Smooth muscle cell (in vitro differentiated cells): ENCODE data around the gene FMNL2. TPM values are rescaled to one million over a fixed set of nuclear protein-coding genes. Genes with fewer than 3 reads are reported as not detected.
A peak's percentile ranks its signal among the peaks of the same experiment; 100 is the strongest.

Experiments used
- DNase-seq: peaks from one replicate; lab custom pipeline; 2025; ENCODE audit not compliant: unreplicated experiment; lab: John Stamatoyannopoulos, UW
- H2AFZ ChIP-seq: fragments of 200-600 bp; sonication (generic); 2 replicates; pipeline ENCODE4 v1.6.0; 2016; ENCODE audit warnings: antibody characterized with exemption, low read depth, mild to moderate bottlenecking
- H3F3A ChIP-seq: fragments of 200-600 bp; sonication (generic); 2 replicates; pipeline ENCODE4 v1.6.0; 2017; ENCODE audit warnings: antibody characterized with exemption, low read depth
- H3K27ac ChIP-seq: fragments of 200-600 bp; sonication (generic); 2 replicates; pipeline ENCODE4 v1.5.1; 2016; ENCODE audit warnings: low read depth, mild to moderate bottlenecking
- H3K27me3 ChIP-seq: fragments of 200-600 bp; sonication (generic); 2 replicates; pipeline ENCODE4 v1.6.1; 2016; ENCODE audit warnings: low read depth, mild to moderate bottlenecking
- H3K36me3 ChIP-seq: fragments of 200-600 bp; sonication (generic); 2 replicates; pipeline ENCODE4 v1.5.1; 2016; ENCODE audit warnings: low read depth
- H3K4me1 ChIP-seq: fragments of 200-600 bp; sonication (generic); 2 replicates; pipeline ENCODE4 v1.5.1; 2016; ENCODE audit warnings: low read depth
- H3K4me2 ChIP-seq: fragments of 200-600 bp; sonication (generic); 2 replicates; pipeline ENCODE4 v1.6.0; 2016; ENCODE audit warnings: mild to moderate bottlenecking
- H3K4me3 ChIP-seq: fragments of 200-600 bp; sonication (generic); 2 replicates; pipeline ENCODE4 v1.5.1; 2016; ENCODE audit warnings: mild to moderate bottlenecking
- H3K79me2 ChIP-seq: fragments of 200-600 bp; sonication (generic); 2 replicates; pipeline ENCODE4 v1.6.0; 2016; ENCODE audit warnings: low read depth, mild to moderate bottlenecking
- H3K9ac ChIP-seq: fragments of 200-600 bp; sonication (generic); 2 replicates; pipeline ENCODE4 v1.6.0; 2016; ENCODE audit warnings: low read depth
- H3K9me3 ChIP-seq: fragments of 200-600 bp; sonication (generic); replicated peaks from 2 replicates; pipeline ENCODE4 v1.5.1; 2016; ENCODE audit warnings: low read depth
- H4K20me1 ChIP-seq: fragments of 200-600 bp; sonication (generic); 2 replicates; pipeline ENCODE4 v1.6.0; 2016; ENCODE audit warnings: low read depth
- CTCF ChIP-seq: fragments of 200-600 bp; sonication (generic); IDR thresholded peaks from 2 replicates; pipeline ENCODE4 v1.5.1; 2017; ENCODE audit warnings: borderline replicate concordance, mild to moderate bottlenecking, antibody characterized with exemption; ENCODE audit not compliant: insufficient read depth, poor library complexity, severe bottlenecking
- WGBS: methylation state at CpG from one replicate; pipeline ENCODE4 v1.1.7; 2016; ENCODE audit warnings: low lambda C conversion rate; 5-methylcytosine and 5-hydroxymethylcytosine counted together
- polyA plus RNA-seq: library from polyadenylated mRNA; unstranded; fragments of >200 nt; fragmentation: Nextera tagmentation; extraction: Ambion mirVana; gene quantifications from 2 replicates; pipeline ENCODE4 v1.2.1, GENCODE V29; 2016
- total RNA-seq: library from RNA; depleted of rRNA; stranded (reverse); fragments of >200 nt; gene quantifications from 2 replicates; pipeline ENCODE4 v1.2.3, GENCODE V29; 2014

Gene FMNL2
- total and polyA plus RNA-seq, 2 experiments from 2014 or later: 7.4 to 37.3 TPM

GRCh38 chr2:152611458-152612231 is 276.7 kb downstream of the FMNL2 start:
- no peak for TF ChIP-seq CTCF
- Histone ChIP-seq H3F3A (no peaks in the 10 kb centered on the region), H3K4me1 (no peaks in the 10 kb centered on the region), H4K20me1 (no peaks in the 10 kb centered on the region), H3K4me2 (peak overlapping the region; percentile 24), H3K4me3 (no peak overlapping the region), H3K9ac (no peak overlapping the region), H2AFZ (no peak overlapping the region), H3K9me3 (no peaks in the 10 kb centered on the region), H3K36me3 (no peaks in the 10 kb centered on the region), H3K27me3 (no peaks in the 10 kb centered on the region), H3K79me2 (no peaks in the 10 kb centered on the region), H3K27ac (no peak overlapping the region)
- no peak for DNase-seq
- 73% methylated on average over 5 of the region's 5 CpGs for WGBS

- Histone ChIP-seq H3K9ac (no peak overlapping the region), H3K36me3 (no peaks in the 10 kb centered on the region), H3F3A (no peaks in the 10 kb centered on the region), H3K4me2 (no peak overlapping the region), H3K27ac (no peak overlapping the region), H3K79me2 (no peaks in the 10 kb centered on the region), H3K4me1 (no peaks in the 10 kb centered on the region), H3K27me3 (no peaks in the 10 kb centered on the region), H3K9me3 (no peaks in the 10 kb centered on the region), H4K20me1 (no peaks in the 10 kb centered on the region), H2AFZ (no peak overlapping the region), H3K4me3 (no peak overlapping the region)
- DNase-seq: no peak
- 94% methylated on average over 2 of the region's 2 CpGs for WGBS
- TF ChIP-seq CTCF: no peak
Measured at GRCh38 chr2:152613235-152613634, 278.3 kb downstream of the FMNL2 start.

GRCh38 chr2:152615177-152615576 is 280.2 kb downstream of the FMNL2 start:
- Histone ChIP-seq H4K20me1 (no peaks in the 10 kb centered on the region), H2AFZ (no peak overlapping the region), H3K9ac (no peak overlapping the region), H3K27me3 (no peaks in the 10 kb centered on the region), H3K4me1 (no peaks in the 10 kb centered on the region), H3K27ac (no peak overlapping the region), H3F3A (no peaks in the 10 kb centered on the region), H3K9me3 (no peaks in the 10 kb centered on the region), H3K4me2 (no peak overlapping the region), H3K79me2 (no peaks in the 10 kb centered on the region), H3K36me3 (peaks cover 7% of the 10 kb centered on the region), H3K4me3 (no peak overlapping the region)
- WGBS: 91% methylated on average over 5 of the region's 5 CpGs
- no peak for DNase-seq
- no peak for TF ChIP-seq CTCF

- no peak for TF ChIP-seq CTCF
- Histone ChIP-seq H3F3A (no peaks in the 10 kb centered on the region), H3K79me2 (no peaks in the 10 kb centered on the region), H4K20me1 (no peaks in the 10 kb centered on the region), H3K27me3 (no peaks in the 10 kb centered on the region), H3K9ac (no peak overlapping the region), H3K4me2 (no peak overlapping the region), H3K27ac (no peak overlapping the region), H3K4me1 (no peaks in the 10 kb centered on the region), H3K9me3 (no peaks in the 10 kb centered on the region), H2AFZ (no peak overlapping the region), H3K36me3 (peaks cover 10% of the 10 kb centered on the region), H3K4me3 (no peak overlapping the region)
- 80% methylated on average over 4 of the region's 4 CpGs for WGBS
- DNase-seq: no peak
Measured at GRCh38 chr2:152617456-152618192, 282.6 kb downstream of the FMNL2 start.
